ENCODE results near the gene PHACTR1.

- TF ChIP-seq, protein P1, sequence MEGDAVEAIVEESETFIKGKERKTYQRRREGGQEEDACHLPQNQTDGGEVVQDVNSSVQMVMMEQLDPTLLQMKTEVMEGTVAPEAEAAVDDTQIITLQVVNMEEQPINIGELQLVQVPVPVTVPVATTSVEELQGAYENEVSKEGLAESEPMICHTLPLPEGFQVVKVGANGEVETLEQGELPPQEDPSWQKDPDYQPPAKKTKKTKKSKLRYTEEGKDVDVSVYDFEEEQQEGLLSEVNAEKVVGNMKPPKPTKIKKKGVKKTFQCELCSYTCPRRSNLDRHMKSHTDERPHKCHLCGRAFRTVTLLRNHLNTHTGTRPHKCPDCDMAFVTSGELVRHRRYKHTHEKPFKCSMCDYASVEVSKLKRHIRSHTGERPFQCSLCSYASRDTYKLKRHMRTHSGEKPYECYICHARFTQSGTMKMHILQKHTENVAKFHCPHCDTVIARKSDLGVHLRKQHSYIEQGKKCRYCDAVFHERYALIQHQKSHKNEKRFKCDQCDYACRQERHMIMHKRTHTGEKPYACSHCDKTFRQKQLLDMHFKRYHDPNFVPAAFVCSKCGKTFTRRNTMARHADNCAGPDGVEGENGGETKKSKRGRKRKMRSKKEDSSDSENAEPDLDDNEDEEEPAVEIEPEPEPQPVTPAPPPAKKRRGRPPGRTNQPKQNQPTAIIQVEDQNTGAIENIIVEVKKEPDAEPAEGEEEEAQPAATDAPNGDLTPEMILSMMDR (IDR thresholded peaks at IDR 0.05; ENCODE audit: low read depth, low read length) = no peak
- TF ChIP-seq EZH2phosphoT487 (IDR thresholded peaks at IDR 0.05; ENCODE audit: low read depth) = no peak
Observed at GRCh38 chr6:13299403-13299821, 582.8 kb downstream of the PHACTR1 start.

Measured in OCI-LY3 (cell line).